DND-41 (cell line): ENCODE measurements around the gene BAD.

Experiments used
- ATAC-seq: fragments of 200-7000 bp; cut with Tn5 transposase; 3 replicates; pipeline ENCODE4 v1.9.1; 2021; ENCODE audit warnings: low read depth; ENCODE audit not compliant: insufficient read depth
- DNase-seq: peaks from one replicate; pipeline ENCODE4 v3.0.0-alpha.2; 2020
- H2AFZ ChIP-seq: 2 replicates; pipeline ENCODE4 v1.6.0; 2012; ENCODE audit warnings: low read depth, low read length
- H3K27ac ChIP-seq: 2 replicates; pipeline ENCODE4 v1.5.1; 2012; ENCODE audit warnings: low read length, inconsistent platforms
- H3K27me3 ChIP-seq: fragments of 200-600 bp; sonication (generic); 2 replicates; pipeline ENCODE4 v1.6.0; 2012; ENCODE audit warnings: low read length, mild to moderate bottlenecking, inconsistent platforms; ENCODE audit not compliant: insufficient read depth, poor library complexity
- H3K36me3 ChIP-seq: 2 replicates; pipeline ENCODE4 v1.5.1; 2012; ENCODE audit warnings: low read length, inconsistent platforms; ENCODE audit not compliant: insufficient read depth
- H3K4me1 ChIP-seq: 2 replicates; pipeline ENCODE4 v1.5.1; 2012; ENCODE audit warnings: mild to moderate bottlenecking, low read length; ENCODE audit not compliant: insufficient read depth
- H3K4me2 ChIP-seq: 2 replicates; pipeline ENCODE4 v1.6.0; 2012; ENCODE audit warnings: mild to moderate bottlenecking, moderate library complexity, low read length, inconsistent platforms; ENCODE audit not compliant: insufficient read depth
- H3K4me3 ChIP-seq, 2 experiments: fragments of 200-600 bp in 1 of 2; shearing (Covaris generic) in 1 of 2; 2 replicates each; pipeline ENCODE4 v1.5.1; 2012 to 2016; ENCODE audit warnings: inconsistent platforms in 2 of 2, low read length in 2 of 2, mild to moderate bottlenecking in 2 of 2, low read depth in 1 of 2, moderate library complexity in 1 of 2
- H3K79me2 ChIP-seq: 2 replicates; pipeline ENCODE4 v1.6.0; 2012; ENCODE audit warnings: low read length, inconsistent platforms; ENCODE audit not compliant: insufficient read depth
- H3K9ac ChIP-seq: 2 replicates; pipeline ENCODE4 v1.6.0; 2012; ENCODE audit warnings: low read depth, mild to moderate bottlenecking, inconsistent platforms, low read length, moderate library complexity
- H3K9me3 ChIP-seq: 2 replicates; pipeline ENCODE4 v1.5.1; 2012; ENCODE audit warnings: low read length, moderate library complexity, mild to moderate bottlenecking, inconsistent platforms; ENCODE audit not compliant: insufficient read depth, severe bottlenecking
- H4K20me1 ChIP-seq: 2 replicates; pipeline ENCODE4 v1.6.0; 2012; ENCODE audit warnings: low read length; ENCODE audit not compliant: insufficient read depth
- EZH2 ChIP-seq: IDR thresholded peaks from 3 replicates; pipeline ENCODE4 v1.6.1; 2012; ENCODE audit warnings: borderline replicate concordance, low read depth, mild to moderate bottlenecking, moderate library complexity, low read length, inconsistent platforms; ENCODE audit not compliant: severe bottlenecking
- TF ChIP-seq, protein P1 (sequence below): IDR thresholded peaks from 2 replicates; pipeline ENCODE4 v1.5.1; 2012; ENCODE audit warnings: borderline replicate concordance, low read length, moderate library complexity, mild to moderate bottlenecking; ENCODE audit not compliant: poor library complexity, severe bottlenecking; ENCODE audit errors: extremely low read depth

The BAD gene

DNA sequence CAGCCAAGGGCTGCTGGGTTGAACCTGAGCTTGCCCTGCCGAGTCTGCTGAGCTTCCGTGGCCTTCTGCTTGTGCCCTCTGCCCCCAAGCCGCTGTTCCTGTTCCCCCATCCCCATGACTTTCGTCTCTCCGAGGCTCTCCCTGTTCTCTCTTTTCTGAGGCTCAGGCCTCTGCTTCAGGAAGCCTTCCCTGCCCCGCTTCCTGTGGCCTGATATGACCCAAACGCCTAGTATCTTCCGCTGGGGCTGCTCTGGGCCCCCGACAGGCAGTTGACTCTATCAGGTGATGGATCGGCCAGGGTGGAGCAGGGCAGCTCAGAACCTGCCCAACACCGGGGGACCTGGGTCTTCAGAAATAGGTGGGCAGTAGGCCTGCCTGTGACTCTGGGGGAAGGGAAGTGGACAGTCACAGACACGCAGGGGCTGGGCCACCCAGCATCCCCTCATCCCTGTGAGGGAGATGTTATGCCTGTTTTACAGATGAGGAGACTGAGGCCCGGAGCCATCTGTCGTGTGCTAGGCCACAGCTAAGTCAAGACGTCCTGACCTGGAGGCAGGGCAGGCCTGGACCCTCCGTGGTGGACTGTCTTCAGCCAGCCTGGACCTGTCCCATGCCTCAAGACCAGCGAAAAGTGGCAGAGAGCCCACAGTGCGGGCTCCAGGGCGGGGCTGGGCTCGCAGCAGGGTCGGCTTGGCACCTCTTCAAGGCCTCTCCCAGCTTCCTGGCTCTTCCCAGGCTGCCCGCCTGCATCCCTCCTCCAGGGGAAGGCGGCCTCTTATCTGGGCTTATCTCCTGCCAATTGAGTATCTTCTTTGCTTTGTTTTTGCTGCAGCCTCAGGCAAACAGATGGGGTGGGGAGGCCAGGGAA, 16.2 kb downstream of the BAD start:
- DNase-seq: no peak

DNA sequence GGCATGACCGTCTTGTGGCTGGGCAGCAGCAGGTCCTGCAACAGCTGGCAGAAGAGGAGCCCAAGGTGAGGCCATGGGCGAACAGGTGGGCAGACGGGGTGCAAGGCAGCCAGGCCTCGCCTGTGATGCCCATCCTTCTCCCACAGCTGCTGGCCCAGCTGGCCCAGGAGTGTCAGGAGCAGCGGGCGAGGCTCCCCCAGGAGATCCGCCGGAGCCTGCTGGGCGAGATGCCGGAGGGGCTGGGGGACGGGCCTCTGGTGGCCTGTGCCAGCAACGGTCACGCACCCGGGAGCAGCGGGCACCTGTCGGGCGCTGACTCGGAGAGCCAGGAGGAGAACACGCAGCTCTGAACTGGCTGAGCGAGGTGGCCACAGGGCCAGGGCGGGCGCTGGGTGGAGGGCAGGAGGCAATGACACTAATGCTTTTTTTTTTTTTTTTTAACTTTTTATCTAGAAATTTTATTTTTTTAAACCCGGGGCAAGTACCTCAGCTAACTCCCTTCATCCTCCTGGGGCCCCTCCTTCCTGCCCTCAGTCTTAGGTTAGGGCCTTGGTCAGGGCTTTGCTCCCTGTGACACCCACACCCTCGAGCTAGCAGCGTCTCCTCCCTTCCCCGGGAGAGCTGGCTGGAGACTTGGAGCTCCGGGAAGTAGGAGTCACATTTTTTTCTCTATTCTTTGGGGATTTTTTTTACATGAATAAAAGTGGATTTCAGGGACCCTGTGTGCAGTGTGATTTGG, 17.1 kb downstream of the BAD start:
- Histone ChIP-seq H3K4me3 (no peak overlapping the region), H3K79me2 (peaks cover 23% of the 10 kb centered on the region), H3K9me3 (no peaks in the 10 kb centered on the region), H3K36me3 (peaks cover 25% of the 10 kb centered on the region; the same call in 1 of the 2 replicates), H3K27me3 (no peaks in the 10 kb centered on the region), H3K27ac (no peak overlapping the region), H2AFZ (no peak overlapping the region), H3K4me1 (peaks cover 33% of the 10 kb centered on the region), H3K4me2 (no peak overlapping the region), H3K9ac (peak overlapping the region; percentile 95; the same call in 1 of the 2 replicates), H4K20me1 (no peaks in the 10 kb centered on the region)
- no peak for ATAC-seq
- TF ChIP-seq EZH2: no peak
- TF ChIP-seq, protein P1, sequence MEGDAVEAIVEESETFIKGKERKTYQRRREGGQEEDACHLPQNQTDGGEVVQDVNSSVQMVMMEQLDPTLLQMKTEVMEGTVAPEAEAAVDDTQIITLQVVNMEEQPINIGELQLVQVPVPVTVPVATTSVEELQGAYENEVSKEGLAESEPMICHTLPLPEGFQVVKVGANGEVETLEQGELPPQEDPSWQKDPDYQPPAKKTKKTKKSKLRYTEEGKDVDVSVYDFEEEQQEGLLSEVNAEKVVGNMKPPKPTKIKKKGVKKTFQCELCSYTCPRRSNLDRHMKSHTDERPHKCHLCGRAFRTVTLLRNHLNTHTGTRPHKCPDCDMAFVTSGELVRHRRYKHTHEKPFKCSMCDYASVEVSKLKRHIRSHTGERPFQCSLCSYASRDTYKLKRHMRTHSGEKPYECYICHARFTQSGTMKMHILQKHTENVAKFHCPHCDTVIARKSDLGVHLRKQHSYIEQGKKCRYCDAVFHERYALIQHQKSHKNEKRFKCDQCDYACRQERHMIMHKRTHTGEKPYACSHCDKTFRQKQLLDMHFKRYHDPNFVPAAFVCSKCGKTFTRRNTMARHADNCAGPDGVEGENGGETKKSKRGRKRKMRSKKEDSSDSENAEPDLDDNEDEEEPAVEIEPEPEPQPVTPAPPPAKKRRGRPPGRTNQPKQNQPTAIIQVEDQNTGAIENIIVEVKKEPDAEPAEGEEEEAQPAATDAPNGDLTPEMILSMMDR: no peak
- DNase-seq: no peak

More for the DNA sequence above, 16.2 kb downstream of the BAD start:
- Histone ChIP-seq H3K9ac (peak overlapping the region; percentile 95), H3K4me3 (peak overlapping the region; percentile 79 to 90; a peak in 3 of 4 replicates), H3K27ac (peak overlapping the region; percentile 90), H3K4me2 (peak overlapping the region; percentile 99), H3K4me1 (peaks cover 38% of the 10 kb centered on the region), H3K79me2 (peaks cover 26% of the 10 kb centered on the region), H3K36me3 (peaks cover 17% of the 10 kb centered on the region; the same call in 1 of the 2 replicates), H3K9me3 (no peaks in the 10 kb centered on the region), H2AFZ (peak overlapping the region; percentile 71; the same call in 1 of the 2 replicates), H4K20me1 (no peaks in the 10 kb centered on the region), H3K27me3 (no peaks in the 10 kb centered on the region)
- ATAC-seq: no peak
- TF ChIP-seq, protein P1: no peak
- no peak for TF ChIP-seq EZH2

DNA sequence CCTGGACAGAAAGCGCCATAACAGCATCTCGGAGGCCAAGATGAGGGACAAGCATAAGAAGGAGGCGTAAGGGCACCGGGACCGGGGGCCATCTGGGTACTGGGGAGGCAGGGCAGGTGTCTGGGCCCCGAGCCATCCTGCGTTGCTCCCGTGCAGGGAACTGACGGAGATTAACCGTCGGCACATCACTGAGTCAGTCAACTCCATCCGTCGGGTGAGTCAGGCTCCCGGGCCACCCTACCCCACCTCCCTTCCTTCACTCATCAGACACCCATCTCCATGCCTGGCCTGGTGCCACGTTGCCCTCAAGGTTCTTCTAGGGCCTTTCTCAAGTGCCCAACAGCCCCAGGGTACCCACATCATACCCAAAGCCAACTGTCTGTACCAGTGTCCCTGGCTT, 18.1 kb downstream of the BAD start:
- H3K4me2 ChIP-seq: no peak overlapping the region
- no peak overlapping the region; the same call in 1 of the 2 replicates for H3K9ac ChIP-seq

More for the DNA sequence above, 18.1 kb downstream of the BAD start:
- TF ChIP-seq, protein P1: no peak
- TF ChIP-seq EZH2: no peak
- no peak for DNase-seq
- no peak for ATAC-seq
- no peaks in the 10 kb centered on the region for H4K20me1 ChIP-seq
- H2AFZ ChIP-seq: no peak overlapping the region
- no peaks in the 10 kb centered on the region for H3K9me3 ChIP-seq
- peaks cover 27% of the 10 kb centered on the region; the same call in 1 of the 2 replicates for H3K36me3 ChIP-seq
- no peaks in the 10 kb centered on the region for H3K27me3 ChIP-seq
- no peak overlapping the region for H3K27ac ChIP-seq
- no peak overlapping the region for H3K4me3 ChIP-seq
- H3K4me1 ChIP-seq: peaks cover 23% of the 10 kb centered on the region
- H3K79me2 ChIP-seq: peaks cover 13% of the 10 kb centered on the region
